GM18951 (cell line): ENCODE measurements around the gene SCNM1.

Source experiments
- POLR2A ChIP-seq: IDR thresholded peaks from 4 replicates; pipeline ENCODE4 v1.6.1; 2011; ENCODE audit warnings: mild to moderate bottlenecking; ENCODE audit not compliant: insufficient read length, insufficient read depth; ENCODE audit errors: extremely low read depth
- in situ Hi-C: fragments of 300-500 bp; cut with MboI; formaldehyde crosslinking; loops from one replicate; pipeline ENCODE4 v1.12.0; 2022; ENCODE audit warnings: low sequenced_read_pairs, mixed read lengths, inconsistent platforms; ENCODE audit not compliant: unreplicated experiment

Gene SCNM1

GRCh38 chr1:151165738-151166504, at the start of gene SCNM1, which contains the start of gene LYSMD1:
SCNM1 (plus strand) TSS chr1:151166144; CDS start chr1:151166153, 9 bp downstream.
LYSMD1 (minus strand) TSS chr1:151165902; CDS start chr1:151165258, 644 bp downstream.
- in situ Hi-C loops, result no loop called here
- peak; percentile 73 for TF ChIP-seq POLR2A

GRCh38 chr1:151124763-151125403, 41.1 kb upstream of the SCNM1 start:
- TF ChIP-seq POLR2A, result no peak
- in situ Hi-C loops, result no loop called here

GRCh38 chr1:151128800-151129199, 37.1 kb upstream of the SCNM1 start:
- no peak for TF ChIP-seq POLR2A

GRCh38 chr1:151130987-151131586, 34.9 kb upstream of the SCNM1 start:
- TF ChIP-seq POLR2A, result peak; percentile 46
- in situ Hi-C loops, result no loop called here

More at GRCh38 chr1:151128800-151129199, 37.1 kb upstream of the SCNM1 start:
- in situ Hi-C loops, result no loop called here

- in situ Hi-C loops, result no loop called here
These were observed 34.1 kb upstream of the SCNM1 start for GRCh38 chr1:151131701-151132334.

GRCh38 chr1:151132335-151133017, 33.5 kb upstream of the SCNM1 start:
- no peak for TF ChIP-seq POLR2A
- in situ Hi-C loops, result no loop called here

More at GRCh38 chr1:151131701-151132334, 34.1 kb upstream of the SCNM1 start:
- TF ChIP-seq POLR2A, result no peak

- no peak for TF ChIP-seq POLR2A
- in situ Hi-C loops, result no loop called here
These were observed 32.7 kb upstream of the SCNM1 start for GRCh38 chr1:151133018-151133806.

GRCh38 chr1:151134396-151134795, 31.5 kb upstream of the SCNM1 start:
- no peak for TF ChIP-seq POLR2A
- in situ Hi-C loops, result no loop called here

GRCh38 chr1:151134991-151135390, 31.0 kb upstream of the SCNM1 start:
- no peak for TF ChIP-seq POLR2A
- in situ Hi-C loops, result no loop called here

GRCh38 chr1:151135433-151136385, 30.2 kb upstream of the SCNM1 start:
- TF ChIP-seq POLR2A, result no peak
- in situ Hi-C loops, result no loop called here

- no peak for TF ChIP-seq POLR2A
- in situ Hi-C loops, result no loop called here
These were observed 28.2 kb upstream of the SCNM1 start for GRCh38 chr1:151137789-151138188.
